ENCODE results near the gene GLG1. TPM values are rescaled to one million over a fixed set of nuclear protein-coding genes. Genes with fewer than 3 reads are reported as not detected.
A peak's percentile ranks its signal among the peaks of the same experiment; 100 is the strongest.

GLG1 gene
- total and polyA plus RNA-seq, 4 donors = 22.2 to 71.5 (median 47.9) TPM

DNA sequence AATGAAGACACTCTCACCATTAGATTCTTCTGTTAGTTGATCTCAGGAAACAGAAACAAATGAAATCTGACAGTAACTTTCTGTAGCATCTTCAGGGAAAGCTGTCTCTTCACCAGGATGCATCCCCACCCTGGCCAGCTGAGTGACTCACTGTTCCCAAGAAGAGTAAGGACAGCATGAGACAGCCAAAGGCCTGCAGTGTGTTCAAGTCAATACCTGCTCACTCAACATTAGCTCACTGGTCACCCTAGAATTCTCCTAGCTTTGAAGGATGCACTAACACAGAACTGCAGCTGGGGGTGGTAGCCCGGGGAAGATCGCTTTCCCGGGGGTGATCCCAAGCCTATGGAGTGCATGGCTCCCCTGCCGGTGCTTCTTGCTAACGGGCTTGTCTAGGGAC is 157.4 kb downstream of the GLG1 start:
- peaks cover 5 to 27% (median 24%) of the 10 kb centered on the region in 4 donors for H3K36me3 ChIP-seq (ENCODE audit: control insufficient read depth in 4 of 4, insufficient read depth in 3 of 4, low read depth in 1 of 4, low read length in 3 of 4)
- no peak for TF ChIP-seq ATF3 (IDR thresholded peaks at IDR 0.05)
- TF ChIP-seq RXRA (IDR thresholded peaks at IDR 0.05) = no peak
- no peak for TF ChIP-seq MAX (IDR thresholded peaks at IDR 0.05)
- no peak for TF ChIP-seq TAF1 (conservative IDR thresholded peaks at IDR 0.05)
- no peak for TF ChIP-seq JUND (IDR thresholded peaks at IDR 0.05)
- TF ChIP-seq FOXA2 (IDR thresholded peaks at IDR 0.05) = no peak
- TF ChIP-seq SP1 (IDR thresholded peaks at IDR 0.05) = no peak
- no peak for TF ChIP-seq FOXA1 (IDR thresholded peaks at IDR 0.05)
- TF ChIP-seq NR2F2 (IDR thresholded peaks at IDR 0.05) = no peak
- no peak for TF ChIP-seq EGR1 (IDR thresholded peaks at IDR 0.05; ENCODE audit: low read depth in 2 of 2)
- no peak for TF ChIP-seq RAD21 (IDR thresholded peaks at IDR 0.05)
- TF ChIP-seq YY1 (IDR thresholded peaks at IDR 0.05) = no peak
- TF ChIP-seq, protein P1, sequence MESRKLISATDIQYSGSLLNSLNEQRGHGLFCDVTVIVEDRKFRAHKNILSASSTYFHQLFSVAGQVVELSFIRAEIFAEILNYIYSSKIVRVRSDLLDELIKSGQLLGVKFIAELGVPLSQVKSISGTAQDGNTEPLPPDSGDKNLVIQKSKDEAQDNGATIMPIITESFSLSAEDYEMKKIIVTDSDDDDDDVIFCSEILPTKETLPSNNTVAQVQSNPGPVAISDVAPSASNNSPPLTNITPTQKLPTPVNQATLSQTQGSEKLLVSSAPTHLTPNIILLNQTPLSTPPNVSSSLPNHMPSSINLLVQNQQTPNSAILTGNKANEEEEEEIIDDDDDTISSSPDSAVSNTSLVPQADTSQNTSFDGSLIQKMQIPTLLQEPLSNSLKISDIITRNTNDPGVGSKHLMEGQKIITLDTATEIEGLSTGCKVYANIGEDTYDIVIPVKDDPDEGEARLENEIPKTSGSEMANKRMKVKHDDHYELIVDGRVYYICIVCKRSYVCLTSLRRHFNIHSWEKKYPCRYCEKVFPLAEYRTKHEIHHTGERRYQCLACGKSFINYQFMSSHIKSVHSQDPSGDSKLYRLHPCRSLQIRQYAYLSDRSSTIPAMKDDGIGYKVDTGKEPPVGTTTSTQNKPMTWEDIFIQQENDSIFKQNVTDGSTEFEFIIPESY (IDR thresholded peaks at IDR 0.05) = no peak
- TF ChIP-seq GABPA (IDR thresholded peaks at IDR 0.05 in 1 of 2, conservative IDR thresholded peaks at IDR 0.05 in 1 of 2) = no peak
- no peak for TF ChIP-seq HNF4A (conservative IDR thresholded peaks at IDR 0.05)
- TF ChIP-seq HNF4G (IDR thresholded peaks at IDR 0.05) = no peak
- no peak for TF ChIP-seq CTCF (IDR thresholded peaks at IDR 0.05; ENCODE audit: low read depth, low read length, missing input control)
- WGBS = 94% methylated on average over 5 of the region's 5 CpGs

DNA sequence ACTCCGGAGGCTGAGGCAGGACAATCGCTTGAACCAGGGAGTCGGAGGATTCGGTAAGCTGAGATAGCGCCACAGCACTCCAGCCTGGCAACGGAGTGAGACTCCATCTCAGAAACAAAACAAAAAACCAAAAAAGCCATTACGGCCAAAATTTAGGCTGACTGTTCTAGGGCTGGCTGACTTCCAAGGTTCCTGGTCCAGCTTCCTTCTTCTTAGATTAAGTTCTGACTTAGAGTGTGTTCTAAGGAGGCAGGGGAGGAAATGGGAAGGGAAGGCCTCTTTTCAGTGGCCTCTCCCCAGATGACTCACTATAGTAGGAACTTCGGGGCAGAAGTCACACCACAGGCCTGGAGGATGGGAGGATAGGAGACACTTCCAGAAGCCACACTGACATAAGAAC is 157.9 kb downstream of the GLG1 start:
- WGBS = 77% methylated on average over 8 of the region's 8 CpGs
- Histone ChIP-seq H3K9me3 (ENCODE audit: control insufficient read depth in 4 of 4, low read length in 3 of 4) (no peaks in the 10 kb centered on the region), H3K4me1 (ENCODE audit: control insufficient read depth in 4 of 4, insufficient read depth in 4 of 4, low read length in 3 of 4) (peaks cover 0 to 4% (median 0%) of the 10 kb centered on the region in 4 donors), H3K4me3 (ENCODE audit: low read depth in 1 of 3, low read length in 3 of 3) (no peak overlapping the region), H3K27ac (ENCODE audit: low read depth in 1 of 2, low read length in 2 of 2) (peak overlapping the region; percentile 39 to 59), H3K27me3 (ENCODE audit: control insufficient read depth in 4 of 4, insufficient read depth in 4 of 4, low read length in 3 of 4) (no peaks in the 10 kb centered on the region), H3K9ac (ENCODE audit: low read depth in 1 of 2, low read length in 2 of 2) (no peak overlapping the region), H3K36me3 (ENCODE audit: control insufficient read depth in 4 of 4, insufficient read depth in 3 of 4, low read depth in 1 of 4, low read length in 3 of 4) (peaks cover 5 to 27% (median 24%) of the 10 kb centered on the region in 4 donors)
- TF ChIP-seq HNF4G (IDR thresholded peaks at IDR 0.05) = no peak
- TF ChIP-seq CTCF (IDR thresholded peaks at IDR 0.05; ENCODE audit: low read depth, low read length, missing input control) = no peak
- peak; percentile 10 to 13 for TF ChIP-seq RAD21 (IDR thresholded peaks at IDR 0.05)
- TF ChIP-seq EGR1 (IDR thresholded peaks at IDR 0.05; ENCODE audit: low read depth in 2 of 2) = peak; percentile 51 to 53
- TF ChIP-seq YY1 (IDR thresholded peaks at IDR 0.05) = peak; percentile 28
- peak; percentile 43 for TF ChIP-seq SP1 (IDR thresholded peaks at IDR 0.05)
- TF ChIP-seq JUND (IDR thresholded peaks at IDR 0.05) = peak; percentile 92 to 93
- peak; percentile 82 for TF ChIP-seq MAX (IDR thresholded peaks at IDR 0.05)
- peak; percentile 36 for TF ChIP-seq REST (IDR thresholded peaks at IDR 0.05)
- TF ChIP-seq NR2F2 (IDR thresholded peaks at IDR 0.05) = peak; percentile 97
- DNase-seq (ENCODE audit: low spot score) = no peak

More for the DNA sequence above, 157.4 kb downstream of the GLG1 start:
- Histone ChIP-seq H3K27ac (ENCODE audit: low read depth in 1 of 2, low read length in 2 of 2) (peak overlapping the region; percentile 34 to 59), H3K9ac (ENCODE audit: low read depth in 1 of 2, low read length in 2 of 2) (no peak overlapping the region), H3K4me1 (ENCODE audit: control insufficient read depth in 4 of 4, insufficient read depth in 4 of 4, low read length in 3 of 4) (peaks cover 0 to 4% (median 0%) of the 10 kb centered on the region in 4 donors), H3K4me3 (ENCODE audit: low read depth in 1 of 3, low read length in 3 of 3) (no peak overlapping the region), H3K9me3 (ENCODE audit: control insufficient read depth in 4 of 4, low read length in 3 of 4) (no peaks in the 10 kb centered on the region), H3K27me3 (ENCODE audit: control insufficient read depth in 4 of 4, insufficient read depth in 4 of 4, low read length in 3 of 4) (no peaks in the 10 kb centered on the region)
- no peak for DNase-seq (ENCODE audit: low spot score)
